NB4 (cell line): Measurements from ENCODE around the gene FRAS1.

Source experiments
- DNase-seq: peaks from one replicate; pipeline ENCODE4 v3.0.0; 2010; ENCODE audit warnings: low read depth
- H3K4me3 ChIP-seq: one replicate; pipeline ENCODE4 v1.5.1; 2011; ENCODE audit warnings: mild to moderate bottlenecking, low read depth, low read length, moderate library complexity
- MYC ChIP-seq: IDR thresholded peaks from 2 replicates; pipeline ENCODE4 v1.6.1; 2011; ENCODE audit warnings: low read depth, low read length
- POLR2A ChIP-seq: IDR thresholded peaks from 2 replicates; pipeline ENCODE4 v1.6.1; 2011; ENCODE audit warnings: mild to moderate bottlenecking; ENCODE audit not compliant: insufficient read length; ENCODE audit errors: extremely low read depth
- TF ChIP-seq, protein P1 (sequence below): IDR thresholded peaks from 2 replicates; pipeline ENCODE4 v1.6.1; 2011; ENCODE audit warnings: low read depth, low read length
- TF ChIP-seq, protein P2 (sequence below): IDR thresholded peaks from one replicate; pipeline ENCODE4 v1.5.1; 2012; ENCODE audit warnings: low read depth, low read length

The FRAS1 gene

DNA sequence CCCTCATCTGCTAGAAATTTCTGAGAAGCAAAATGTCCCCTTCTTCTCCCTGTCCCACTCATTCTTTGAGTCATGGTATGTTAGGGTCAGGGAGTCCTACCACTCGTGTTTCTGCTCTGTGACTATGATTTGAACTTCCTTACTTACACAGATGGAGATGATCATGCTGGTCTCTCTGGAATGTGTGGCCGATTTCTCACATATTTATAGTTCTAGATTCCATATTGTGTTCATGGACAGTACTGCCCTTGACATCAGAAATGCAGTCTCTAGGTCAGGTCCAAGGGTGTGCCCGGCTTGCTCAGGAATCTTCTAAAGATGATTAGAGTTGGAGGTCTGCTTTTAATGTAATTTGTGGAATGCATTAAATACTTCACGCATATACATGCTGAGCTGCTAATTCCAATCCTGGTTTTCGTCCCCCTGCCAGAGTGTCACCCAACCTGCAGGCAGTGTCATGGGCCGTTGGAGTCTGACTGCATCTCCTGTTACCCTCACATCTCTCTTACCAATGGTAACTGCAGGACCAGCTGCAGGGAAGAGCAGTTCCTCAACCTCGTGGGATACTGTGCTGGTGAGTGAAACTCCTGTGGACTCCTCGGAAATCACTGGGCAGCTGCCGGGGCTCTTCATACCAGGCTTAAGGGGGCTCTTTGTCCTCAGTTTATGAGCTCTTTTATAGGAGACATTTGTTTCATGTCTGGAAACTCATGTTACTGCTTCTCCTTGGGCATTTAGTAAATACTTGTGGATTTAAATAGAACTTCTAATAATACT is 280.3 kb downstream of the FRAS1 start:
- TF ChIP-seq, protein P1, sequence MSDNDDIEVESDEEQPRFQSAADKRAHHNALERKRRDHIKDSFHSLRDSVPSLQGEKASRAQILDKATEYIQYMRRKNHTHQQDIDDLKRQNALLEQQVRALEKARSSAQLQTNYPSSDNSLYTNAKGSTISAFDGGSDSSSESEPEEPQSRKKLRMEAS: no peak
- TF ChIP-seq POLR2A (no peak), MYC (no peak)
- TF ChIP-seq, protein P2, sequence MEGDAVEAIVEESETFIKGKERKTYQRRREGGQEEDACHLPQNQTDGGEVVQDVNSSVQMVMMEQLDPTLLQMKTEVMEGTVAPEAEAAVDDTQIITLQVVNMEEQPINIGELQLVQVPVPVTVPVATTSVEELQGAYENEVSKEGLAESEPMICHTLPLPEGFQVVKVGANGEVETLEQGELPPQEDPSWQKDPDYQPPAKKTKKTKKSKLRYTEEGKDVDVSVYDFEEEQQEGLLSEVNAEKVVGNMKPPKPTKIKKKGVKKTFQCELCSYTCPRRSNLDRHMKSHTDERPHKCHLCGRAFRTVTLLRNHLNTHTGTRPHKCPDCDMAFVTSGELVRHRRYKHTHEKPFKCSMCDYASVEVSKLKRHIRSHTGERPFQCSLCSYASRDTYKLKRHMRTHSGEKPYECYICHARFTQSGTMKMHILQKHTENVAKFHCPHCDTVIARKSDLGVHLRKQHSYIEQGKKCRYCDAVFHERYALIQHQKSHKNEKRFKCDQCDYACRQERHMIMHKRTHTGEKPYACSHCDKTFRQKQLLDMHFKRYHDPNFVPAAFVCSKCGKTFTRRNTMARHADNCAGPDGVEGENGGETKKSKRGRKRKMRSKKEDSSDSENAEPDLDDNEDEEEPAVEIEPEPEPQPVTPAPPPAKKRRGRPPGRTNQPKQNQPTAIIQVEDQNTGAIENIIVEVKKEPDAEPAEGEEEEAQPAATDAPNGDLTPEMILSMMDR: no peak
- H3K4me3 ChIP-seq: no peak overlapping the region
- no peak for DNase-seq

DNA sequence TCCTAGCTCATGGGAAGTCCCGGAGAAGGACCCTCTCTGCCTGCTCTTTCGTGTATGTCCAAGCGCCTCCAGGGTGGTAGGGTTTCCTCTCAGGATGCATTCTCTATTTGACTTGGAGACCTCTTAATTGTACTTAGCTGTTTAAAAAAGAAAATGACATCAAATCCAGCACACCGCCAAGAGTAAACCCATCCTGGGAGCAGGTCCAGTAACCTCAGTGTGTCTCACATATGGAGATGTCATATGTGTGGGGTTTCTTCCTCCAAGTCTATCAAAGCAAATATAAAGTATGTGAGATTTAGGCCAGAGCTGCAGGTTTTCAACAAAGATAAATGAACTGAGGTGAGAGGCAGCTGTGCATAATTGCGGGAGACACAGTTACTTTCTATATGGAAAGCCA is 285.0 kb downstream of the FRAS1 start:
- no peak for DNase-seq
- TF ChIP-seq POLR2A (no peak), MYC (no peak)
- TF ChIP-seq, protein P1: no peak
- TF ChIP-seq, protein P2: no peak
- no peak overlapping the region for H3K4me3 ChIP-seq

DNA sequence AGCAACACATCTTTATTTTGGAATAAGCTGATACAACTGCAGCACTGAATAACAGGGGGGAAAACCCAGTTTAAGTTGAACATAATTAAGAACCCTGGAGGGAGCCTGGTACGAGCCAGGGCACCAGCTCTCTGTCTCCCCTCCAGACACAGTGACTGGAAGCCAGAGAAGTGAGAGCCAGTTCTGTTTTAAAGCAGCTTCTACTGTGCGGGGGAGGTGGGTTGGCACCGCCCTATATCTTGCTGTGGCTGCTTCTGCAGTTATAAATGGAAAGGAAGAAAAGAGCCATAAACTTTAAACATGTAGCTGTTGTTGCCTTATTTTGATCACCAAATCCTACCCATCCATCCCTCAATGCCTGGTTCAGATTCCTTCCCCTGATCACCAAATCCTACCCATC is 286.6 kb downstream of the FRAS1 start:
- no peak overlapping the region for H3K4me3 ChIP-seq
- TF ChIP-seq MYC (no peak), POLR2A (no peak)
- TF ChIP-seq, protein P2: no peak
- TF ChIP-seq, protein P1: no peak
- no peak for DNase-seq

DNA sequence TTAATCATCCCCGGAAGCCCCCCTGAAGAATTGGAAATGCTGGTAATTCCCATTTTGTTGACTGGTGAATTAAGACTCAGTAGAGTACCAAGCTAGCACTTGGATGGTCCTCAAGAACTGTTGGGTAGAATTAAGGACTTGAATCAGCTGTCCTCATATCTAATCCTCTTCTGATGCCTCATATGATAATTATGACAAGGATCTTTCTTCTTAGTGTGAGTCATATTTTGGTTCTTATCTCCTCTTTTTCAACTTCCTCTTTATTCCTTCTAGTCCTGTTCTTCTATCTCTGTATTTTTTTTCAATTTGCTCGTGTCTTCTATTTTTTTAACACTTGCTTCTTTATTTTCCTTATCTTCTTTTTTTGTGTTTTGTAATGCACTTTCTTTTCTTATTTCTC is 288.1 kb downstream of the FRAS1 start:
- peak; percentile 25 for DNase-seq
- no peak overlapping the region for H3K4me3 ChIP-seq
- TF ChIP-seq, protein P2: no peak
- TF ChIP-seq POLR2A (no peak), MYC (no peak)

DNA sequence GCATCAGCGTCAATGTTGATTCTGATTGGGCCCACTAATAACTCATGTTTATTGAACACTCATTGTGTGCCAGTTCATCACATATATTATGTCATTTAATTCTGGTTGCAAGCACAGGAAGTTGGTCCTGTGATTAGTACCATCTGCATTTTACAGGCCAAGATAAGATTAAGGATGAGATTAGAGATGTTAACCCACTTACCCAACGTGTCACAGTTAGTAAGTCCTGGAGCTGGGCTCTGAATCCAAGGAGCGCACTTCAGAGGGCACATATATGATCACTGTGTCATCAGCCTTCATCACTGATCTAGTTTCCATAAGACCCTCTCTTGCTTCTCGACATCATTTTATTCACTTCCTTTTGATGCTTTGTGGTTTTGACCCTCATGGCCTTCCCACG is 289.1 kb downstream of the FRAS1 start:
- TF ChIP-seq POLR2A: no peak
- TF ChIP-seq MYC: no peak
- TF ChIP-seq, protein P2: no peak
- TF ChIP-seq, protein P1: no peak
- no peak overlapping the region for H3K4me3 ChIP-seq
- no peak for DNase-seq

DNA sequence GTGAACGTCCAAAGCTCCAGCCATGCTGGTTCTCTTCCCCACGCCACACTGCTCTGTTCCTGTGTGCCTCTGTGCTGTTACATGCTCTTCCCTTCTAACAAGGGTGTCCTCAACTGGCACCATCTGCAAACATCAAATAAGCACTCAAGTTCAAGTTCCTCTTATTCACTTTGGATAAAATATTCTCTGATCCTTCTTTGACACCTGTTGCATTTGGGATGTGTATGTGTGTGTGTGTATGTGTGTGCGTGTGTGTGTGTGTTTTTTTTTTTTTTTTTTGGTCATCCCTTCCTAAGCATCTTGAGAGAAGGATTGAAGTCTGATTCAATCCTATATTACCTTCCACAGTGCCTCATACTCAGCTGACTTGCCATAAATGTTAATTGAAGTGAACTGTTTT is 290.4 kb downstream of the FRAS1 start:
- no peak overlapping the region for H3K4me3 ChIP-seq
- no peak for DNase-seq
- TF ChIP-seq MYC: no peak
- TF ChIP-seq, protein P1: no peak
- TF ChIP-seq, protein P2: no peak
- no peak for TF ChIP-seq POLR2A
